RCC 7860 (cell line): ENCODE results near the gene SNAI3.

Experiments used
- DNase-seq: peaks from one replicate; pipeline ENCODE4 v3.0.0-alpha.2; 2015; ENCODE audit warnings: low spot score
- FAIRE-seq: peaks from 2 replicates; lab custom pipeline; 2012; peaks lifted over from hg19 to GRCh38; lab: Jason Lieb, UNC

The SNAI3 gene

GRCh38 chr16:88686439-88687253, at the start of gene SNAI3:
Gene SNAI3 (minus strand): TSS chr16:88686507. CDS start chr16:88686406, 101 bp downstream.
- FAIRE-seq, result no peak

GRCh38 chr16:88736088-88736487, 49.8 kb upstream of the SNAI3 start:
- DNase-seq (no peak), FAIRE-seq (no peak)

More at GRCh38 chr16:88686439-88687253, at the start of gene SNAI3:
- DNase-seq, result no peak

GRCh38 chr16:88735616-88736015, 49.3 kb upstream of the SNAI3 start:
- DNase-seq (no peak), FAIRE-seq (no peak)

GRCh38 chr16:88735121-88735520, 48.8 kb upstream of the SNAI3 start:
- FAIRE-seq (no peak), DNase-seq (no peak)

- FAIRE-seq (no peak), DNase-seq (no peak)
Measured at GRCh38 chr16:88734361-88734728, 48.0 kb upstream of the SNAI3 start.

- DNase-seq, result no peak
- no peak for FAIRE-seq
Measured at GRCh38 chr16:88733630-88734360, 47.5 kb upstream of the SNAI3 start.

GRCh38 chr16:88732961-88733294, 46.6 kb upstream of the SNAI3 start:
- FAIRE-seq (no peak), DNase-seq (no peak)

- FAIRE-seq (no peak), DNase-seq (no peak)
Measured at GRCh38 chr16:88732172-88732960, 46.1 kb upstream of the SNAI3 start.

GRCh38 chr16:88731699-88732098, 45.4 kb upstream of the SNAI3 start:
- DNase-seq (no peak), FAIRE-seq (no peak)

GRCh38 chr16:88730632-88731607, 44.6 kb upstream of the SNAI3 start:
- FAIRE-seq (no peak), DNase-seq (no peak)

- no peak for DNase-seq
Measured at GRCh38 chr16:88727871-88728270, 41.6 kb upstream of the SNAI3 start.

GRCh38 chr16:88726981-88727380, 40.7 kb upstream of the SNAI3 start:
- no peak for DNase-seq
- no peak for FAIRE-seq

More at GRCh38 chr16:88727871-88728270, 41.6 kb upstream of the SNAI3 start:
- FAIRE-seq, result no peak

GRCh38 chr16:88726408-88726749, 40.1 kb upstream of the SNAI3 start:
- DNase-seq (no peak), FAIRE-seq (no peak)

- FAIRE-seq, result no peak
- DNase-seq, result no peak
Measured at GRCh38 chr16:88725609-88726407, 39.5 kb upstream of the SNAI3 start.

GRCh38 chr16:88724855-88725555, 38.7 kb upstream of the SNAI3 start:
- FAIRE-seq (no peak), DNase-seq (no peak)

- no peak for FAIRE-seq
Measured at GRCh38 chr16:88723911-88724310, 37.6 kb upstream of the SNAI3 start.

GRCh38 chr16:88723507-88723887, 37.2 kb upstream of the SNAI3 start:
- FAIRE-seq (no peak), DNase-seq (no peak)

More at GRCh38 chr16:88723911-88724310, 37.6 kb upstream of the SNAI3 start:
- no peak for DNase-seq

GRCh38 chr16:88722784-88723506, 36.6 kb upstream of the SNAI3 start:
- FAIRE-seq (no peak), DNase-seq (no peak)
